ENCODE measurements around the gene SETD3.
A peak's percentile ranks its signal among the peaks of the same experiment; 100 is the strongest.

SETD3 gene

DNA sequence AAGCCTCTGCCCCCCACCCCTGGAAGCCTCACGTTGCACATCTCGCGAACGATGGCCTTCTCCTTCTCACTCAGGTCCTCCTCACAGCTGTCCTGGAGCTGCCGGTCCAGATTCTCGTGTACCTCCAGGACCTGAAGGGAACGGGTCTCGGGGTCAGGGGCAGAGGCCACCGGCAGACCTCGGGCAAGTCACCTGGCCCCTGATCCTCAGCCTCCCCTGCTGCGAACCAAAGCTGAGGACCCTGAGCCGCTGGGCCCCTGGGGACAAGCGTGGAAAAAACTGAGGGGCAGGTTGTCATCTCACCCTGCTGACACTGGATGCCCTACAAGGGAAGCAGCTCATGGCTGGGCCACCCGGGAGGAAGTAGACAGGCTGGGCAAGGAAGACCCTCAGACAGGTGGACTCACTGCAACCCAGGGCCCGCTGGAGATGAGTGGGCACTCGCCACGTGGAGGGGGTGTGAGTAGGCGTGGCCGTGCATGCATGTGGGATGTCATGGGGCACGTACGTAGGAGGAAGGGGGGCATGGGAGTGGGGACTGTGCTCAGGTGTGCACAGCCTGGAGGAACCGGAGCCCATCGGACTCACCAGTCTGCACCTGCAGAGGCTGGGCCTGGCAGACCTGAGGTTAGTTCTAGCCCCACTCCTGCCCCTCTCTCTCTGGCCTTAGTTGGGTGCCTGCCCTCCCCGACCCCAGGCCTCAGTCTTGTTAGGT is 35.7 kb upstream of the SETD3 start:
- no peak for DNase-seq

DNA sequence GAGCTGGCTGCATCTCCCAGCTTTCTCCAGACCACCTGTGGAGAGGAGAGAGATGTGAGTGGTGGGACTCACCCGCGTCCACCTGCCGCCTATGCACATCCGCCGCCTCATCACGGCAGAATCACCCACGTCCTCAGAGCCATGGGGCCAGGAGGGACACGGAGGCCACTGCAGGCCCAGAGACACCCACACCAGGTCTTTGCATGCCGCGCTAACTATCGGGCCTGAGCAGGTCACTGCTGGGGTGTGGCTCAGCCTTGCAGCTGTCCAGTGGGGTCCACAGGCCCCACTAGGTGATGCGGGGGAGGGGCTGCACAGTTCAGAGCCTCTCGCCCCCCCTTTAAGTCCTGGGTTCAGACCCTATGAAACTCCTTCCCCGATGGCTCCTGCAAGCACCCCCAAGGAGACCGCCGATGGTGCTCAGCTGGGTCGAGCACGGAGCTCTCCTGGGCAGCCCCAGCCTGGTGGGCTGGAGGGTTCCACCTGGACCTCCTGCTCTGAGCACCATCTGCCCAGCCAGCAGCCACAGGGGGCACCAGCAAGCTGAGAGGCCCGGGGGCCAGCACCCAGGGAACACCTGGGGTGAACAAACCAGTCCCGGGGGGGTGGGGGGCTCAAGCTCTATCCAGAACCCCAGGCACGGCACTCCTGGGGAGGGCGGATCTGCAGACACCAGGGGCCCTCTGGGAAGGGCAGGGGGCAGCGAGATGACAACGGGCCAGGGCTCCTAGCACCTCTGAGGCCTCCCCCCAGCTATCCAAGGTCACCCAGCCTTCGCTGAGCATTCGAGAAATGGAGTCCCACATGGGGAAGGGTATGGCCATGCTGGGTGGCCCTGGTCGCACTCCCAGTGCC is 34.9 kb upstream of the SETD3 start:
- DNase-seq = no peak

DNA sequence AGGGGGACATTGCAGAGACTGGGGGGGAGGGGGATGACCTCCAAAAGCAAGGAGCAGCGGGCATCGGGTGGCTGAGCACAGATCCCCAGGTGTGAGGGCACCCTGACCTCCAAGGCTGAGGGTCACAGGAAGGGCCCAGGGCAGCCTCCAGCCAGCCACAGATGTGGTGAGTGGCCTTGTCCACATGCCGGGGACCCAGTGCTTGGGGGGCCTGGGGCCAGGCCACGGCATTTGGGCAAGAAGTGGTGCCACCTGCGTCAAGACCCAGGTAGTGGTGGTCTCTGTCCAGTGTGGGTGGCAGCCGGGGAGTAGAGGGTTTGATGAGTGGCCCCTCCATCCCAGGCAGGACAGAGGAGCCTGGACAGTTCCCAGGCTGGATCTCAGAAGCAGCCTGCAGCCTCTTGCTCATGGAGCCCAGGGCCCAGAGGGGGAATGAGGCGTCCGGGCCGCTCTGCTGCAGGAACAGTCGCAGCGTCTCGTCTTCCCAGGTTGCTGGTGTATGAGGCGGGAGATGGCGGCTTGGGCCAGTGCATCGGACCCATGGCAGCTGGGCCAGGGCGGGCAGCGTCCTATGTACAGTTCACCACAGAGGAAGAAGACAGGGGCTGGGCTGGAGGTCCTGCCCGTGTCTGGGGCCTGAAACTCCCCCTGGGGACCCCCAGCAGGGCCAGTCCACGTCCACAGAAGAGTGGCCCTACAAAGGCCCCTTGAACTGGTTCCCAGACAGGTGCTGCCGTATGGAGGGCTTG is 34.1 kb upstream of the SETD3 start:
- DNase-seq = no peak

DNA sequence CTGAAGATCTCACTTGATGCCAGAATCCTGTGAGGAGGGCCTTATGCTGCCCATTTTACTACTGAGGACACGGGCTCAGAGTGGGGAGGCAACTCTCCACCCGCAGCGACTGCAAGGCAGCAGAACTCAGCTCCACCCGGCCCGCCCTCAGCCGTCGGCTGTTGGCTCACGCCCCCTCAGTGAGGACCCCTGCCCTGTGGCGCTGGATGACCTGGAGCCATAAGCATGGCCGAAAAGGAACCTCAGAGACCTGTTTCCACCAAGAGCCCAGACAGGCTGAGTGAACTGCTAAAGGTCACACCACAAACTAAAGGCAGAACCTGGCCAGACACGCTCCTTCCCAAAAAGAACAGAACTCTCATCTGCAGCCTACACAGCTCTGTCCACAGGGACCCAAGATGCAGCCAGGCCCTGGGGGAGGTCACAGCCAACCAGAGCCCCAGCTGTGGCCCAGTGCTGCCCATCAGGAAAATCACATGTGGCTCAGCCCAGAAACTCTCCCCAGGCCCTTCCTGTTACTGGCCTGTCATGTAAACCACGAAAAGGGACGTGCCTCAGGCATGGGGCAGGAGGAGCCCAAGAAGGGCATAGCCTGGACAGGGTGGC is 33.4 kb upstream of the SETD3 start:
- no peak for DNase-seq

DNA sequence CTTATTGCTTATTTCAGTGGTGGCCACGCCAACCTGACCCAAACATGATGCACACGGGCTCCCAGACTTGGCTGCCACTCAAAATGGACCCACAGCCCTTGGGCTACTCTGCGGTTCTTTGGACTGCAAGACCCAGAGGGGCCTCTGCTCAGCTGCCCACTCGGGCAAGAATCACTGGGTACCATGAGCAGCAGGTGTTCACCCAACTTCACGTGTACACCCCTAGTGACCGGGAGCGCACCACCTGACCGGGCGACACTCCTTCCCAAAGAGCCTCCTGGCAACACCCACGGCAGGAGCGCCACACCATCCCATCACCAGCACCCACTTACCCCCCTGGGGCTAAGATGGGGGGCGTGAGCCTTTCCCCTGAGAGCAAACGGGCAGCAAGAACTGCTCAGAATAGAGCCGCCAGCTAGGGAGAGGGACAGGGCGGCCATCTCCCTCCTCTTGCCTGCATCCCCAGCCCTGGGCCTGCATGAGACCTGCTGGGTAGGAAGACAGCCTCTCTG is 32.6 kb upstream of the SETD3 start:
- DNase-seq = no peak

DNA sequence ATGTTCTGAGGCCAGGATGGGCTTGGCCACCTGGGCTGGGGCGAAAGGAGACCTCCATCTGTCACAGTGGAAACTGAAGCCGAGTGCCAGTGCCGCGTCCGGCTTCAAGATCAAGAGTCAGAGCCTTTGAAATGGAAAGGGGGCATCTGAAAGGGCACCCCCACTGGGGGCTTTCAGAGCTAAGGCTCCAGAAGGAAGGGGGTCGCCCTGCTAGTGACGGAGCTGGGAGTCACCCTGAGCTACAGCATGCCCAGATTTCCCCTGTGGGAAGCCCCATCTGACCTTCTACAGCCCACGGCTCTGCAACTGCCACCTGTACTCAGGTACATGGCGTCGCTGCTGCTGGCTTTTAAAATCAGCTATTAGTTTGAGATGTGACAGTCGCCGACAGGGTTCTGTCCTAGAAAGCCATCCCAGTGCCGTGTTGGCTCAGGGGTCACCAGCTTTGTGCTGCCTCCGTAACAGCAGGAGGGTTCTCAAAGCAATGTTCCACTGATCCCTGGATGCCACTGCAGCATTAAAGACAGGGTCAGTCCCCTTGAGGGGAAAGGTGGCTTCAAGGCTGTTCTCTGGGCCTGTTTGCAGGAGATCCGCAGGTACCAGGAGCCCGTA is 32.0 kb upstream of the SETD3 start:
- DNase-seq = no peak

DNA sequence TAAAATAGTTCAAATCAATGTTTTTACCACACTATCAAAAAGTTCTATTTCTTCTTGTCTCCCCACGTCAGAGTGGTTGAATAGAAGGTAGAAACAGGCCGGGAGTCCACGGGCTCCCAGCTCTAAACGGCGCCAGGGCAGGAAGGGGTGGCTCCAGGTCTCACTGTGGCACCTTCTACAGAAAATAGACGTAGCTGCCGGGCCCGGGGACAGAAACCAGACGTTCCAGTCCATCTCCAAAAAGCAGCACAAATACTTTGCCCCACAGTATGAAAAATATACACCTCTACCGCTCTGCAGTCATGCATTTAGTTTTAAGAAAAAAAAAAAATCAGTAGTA is 31.4 kb upstream of the SETD3 start:
- DNase-seq = no peak

DNA sequence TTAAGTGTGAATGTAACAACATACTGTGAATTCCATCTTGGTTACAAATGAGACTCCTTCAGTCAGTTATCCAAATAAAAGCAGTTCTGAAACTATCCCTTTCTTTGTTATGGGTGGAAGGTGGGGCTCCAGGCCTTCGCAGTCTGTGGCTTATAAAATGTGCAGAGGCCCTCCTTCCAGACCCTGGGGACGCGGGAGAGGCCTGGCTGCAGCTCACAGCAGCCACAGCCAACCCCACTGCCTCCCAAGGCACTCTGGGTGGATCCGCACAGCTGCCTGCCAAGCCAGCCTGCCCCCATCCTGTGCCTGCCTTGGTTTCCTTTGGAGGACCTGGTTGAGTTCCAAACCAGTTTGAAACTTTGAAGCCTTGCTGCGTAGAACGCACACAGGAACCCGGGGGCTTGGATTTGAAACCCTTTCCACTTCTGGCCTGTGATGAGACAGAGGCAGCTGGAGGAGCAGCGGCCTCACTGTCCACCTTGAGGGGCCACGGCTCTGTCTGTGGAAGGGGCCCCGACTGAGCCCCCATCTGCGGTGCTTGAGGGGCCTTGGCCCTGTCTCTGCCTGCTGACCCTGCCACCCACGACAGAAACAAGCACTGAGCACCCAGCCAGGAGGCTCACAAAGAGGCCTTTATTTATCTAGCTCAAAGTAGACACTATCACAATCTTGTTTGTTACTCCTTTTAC is 30.9 kb upstream of the SETD3 start:
- DNase-seq = no peak

DNA sequence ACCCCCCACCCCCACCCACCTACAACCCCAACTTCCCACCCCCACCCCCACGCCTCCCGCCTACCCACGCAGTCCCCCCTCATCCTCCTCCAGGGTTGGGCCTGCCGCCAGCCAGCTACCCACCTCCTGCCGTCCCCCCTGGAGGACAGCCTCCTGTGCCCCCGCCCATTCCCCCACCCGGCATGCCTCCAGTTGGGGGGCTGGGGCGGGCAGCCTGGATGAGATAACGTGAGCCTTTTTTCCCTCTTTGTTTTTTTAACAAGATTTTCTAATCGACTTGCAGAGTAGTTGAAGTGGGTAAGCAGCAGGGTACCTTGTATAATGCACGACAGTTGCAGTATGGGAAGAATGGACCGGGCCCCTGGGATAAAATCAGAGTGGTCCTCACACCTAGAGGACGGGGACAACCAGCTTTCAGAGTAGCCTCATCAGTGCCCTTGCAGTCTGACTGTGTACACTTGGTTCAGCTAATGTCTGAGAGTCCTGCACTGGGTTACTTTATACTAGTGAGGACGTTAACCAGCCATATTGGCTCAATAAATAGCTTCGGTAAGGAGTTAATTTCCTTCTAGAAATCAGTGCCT is 30.0 kb upstream of the SETD3 start:
- no peak for DNase-seq

DNA sequence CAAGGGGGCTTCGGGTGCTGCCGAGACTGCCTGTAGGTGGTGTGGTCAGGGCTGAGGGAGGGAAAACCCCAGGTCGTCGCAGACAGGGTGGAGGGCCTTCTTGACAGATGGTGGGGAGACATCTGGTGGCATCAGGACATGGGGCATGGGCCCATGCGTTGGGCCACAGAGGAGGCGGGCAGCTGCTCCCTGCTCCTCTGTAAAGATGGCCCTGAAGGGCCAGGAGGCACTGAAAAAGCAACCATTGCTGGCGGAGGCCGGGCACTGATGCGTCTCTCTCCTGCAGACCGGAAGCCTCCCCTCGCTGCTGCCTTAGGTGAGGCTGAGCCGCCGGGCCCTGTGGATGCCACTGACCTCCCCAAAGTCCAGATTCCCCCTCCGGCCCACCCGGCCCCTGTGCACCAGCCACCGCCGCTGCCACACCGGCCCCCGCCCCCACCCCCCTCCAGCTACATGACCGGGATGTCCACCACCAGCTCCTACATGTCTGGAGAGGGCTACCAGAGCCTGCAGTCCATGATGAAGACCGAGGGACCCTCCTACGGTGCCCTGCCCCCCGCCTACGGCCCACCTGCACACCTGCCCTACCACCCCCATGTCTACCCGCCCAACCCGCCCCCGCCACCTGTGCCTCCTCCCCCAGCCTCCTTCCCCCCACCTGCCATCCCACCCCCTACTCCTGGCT is 29.4 kb upstream of the SETD3 start:
- no peak for DNase-seq

DNA sequence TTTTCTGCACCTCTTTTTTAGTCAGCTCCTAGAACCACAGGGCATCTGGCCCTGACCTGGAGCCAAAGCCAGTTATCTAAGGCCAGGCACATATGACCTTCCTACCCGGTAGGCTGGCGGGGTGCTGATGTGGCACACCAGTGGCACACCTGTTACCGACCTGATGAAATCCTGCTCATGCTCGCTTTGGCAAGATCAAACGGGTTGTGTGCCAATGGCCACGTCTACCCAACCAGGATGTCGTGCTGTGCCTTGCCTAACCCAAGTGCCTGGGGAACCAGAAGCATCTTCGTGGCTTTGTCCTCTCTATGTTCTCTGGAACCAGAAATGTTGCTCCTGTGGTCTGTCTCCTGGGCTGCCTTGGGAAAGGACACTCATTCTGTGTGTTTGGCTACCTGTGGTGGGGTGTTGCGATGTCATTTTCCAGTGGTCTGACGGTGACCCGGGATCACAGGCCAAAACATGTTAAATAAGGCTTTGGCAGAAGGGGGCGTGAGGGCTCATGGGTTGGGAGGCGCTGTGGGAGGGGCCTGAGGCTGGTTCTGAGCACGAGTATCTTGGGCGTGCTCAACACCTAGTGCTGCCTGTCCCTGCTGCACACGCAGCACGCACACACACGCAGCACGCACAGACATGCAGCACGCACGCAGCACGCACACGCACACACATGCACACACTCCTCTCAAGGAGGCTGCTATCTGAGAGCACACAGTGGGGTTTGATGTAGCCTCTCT is 28.4 kb upstream of the SETD3 start:
- no peak for DNase-seq

DNA sequence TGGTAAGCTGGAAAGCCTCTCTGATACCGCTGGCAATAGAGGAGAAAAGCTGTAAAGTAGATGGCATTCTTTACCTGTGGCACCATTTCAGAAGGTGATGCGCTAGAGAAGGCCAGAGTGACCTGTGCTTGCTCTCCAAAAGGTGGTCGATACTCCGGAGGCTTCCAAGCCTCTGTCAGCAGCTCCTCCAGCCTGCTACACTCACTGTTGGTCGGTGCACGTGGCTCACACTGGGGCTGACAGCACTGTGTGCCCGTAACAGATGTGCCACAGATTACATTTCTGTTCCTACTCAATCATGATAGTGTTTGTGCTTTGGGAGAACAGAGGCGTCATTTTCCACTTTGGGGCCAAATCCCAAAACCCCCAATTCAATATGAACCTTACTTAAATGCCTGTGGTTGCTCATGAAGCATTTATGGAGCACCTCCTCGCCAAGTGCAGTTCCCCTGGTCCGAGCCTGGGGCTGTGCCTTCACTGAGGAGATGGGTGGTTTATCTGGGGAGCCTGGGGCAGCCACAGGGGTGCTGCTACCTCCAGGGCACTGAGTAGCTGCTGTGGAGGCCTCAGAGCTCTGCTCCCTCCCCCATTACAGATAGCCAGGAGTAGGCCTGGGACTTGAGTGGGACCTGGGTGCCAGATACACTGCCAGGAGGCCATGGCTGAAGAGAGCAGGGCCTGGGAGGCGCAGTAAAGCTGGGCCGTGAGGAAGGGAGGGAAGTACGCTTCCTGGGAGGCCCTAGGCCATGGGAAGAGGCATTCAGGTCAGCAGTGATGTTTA is 27.4 kb upstream of the SETD3 start:
- DNase-seq = no peak

DNA sequence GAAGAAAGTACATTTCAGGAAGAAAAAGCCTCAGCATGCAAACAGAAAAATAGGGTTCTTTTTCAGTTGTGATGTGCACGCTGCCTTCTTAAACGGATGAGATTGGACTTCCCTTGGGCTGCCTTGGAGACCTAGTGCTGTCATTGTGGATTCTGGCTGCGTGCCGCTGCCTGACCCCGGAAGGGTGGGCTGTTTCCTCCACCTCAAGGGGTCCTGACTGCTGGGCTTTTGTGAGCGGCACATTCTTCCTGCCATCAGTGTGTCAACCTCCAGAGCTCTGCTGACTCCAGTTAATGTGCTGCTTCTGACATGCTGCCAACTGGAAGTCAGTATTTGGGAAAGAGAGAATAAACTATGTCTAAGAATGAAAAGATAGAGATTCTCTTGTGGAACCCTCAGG is 25.6 kb upstream of the SETD3 start:
- no peak for DNase-seq

DNA sequence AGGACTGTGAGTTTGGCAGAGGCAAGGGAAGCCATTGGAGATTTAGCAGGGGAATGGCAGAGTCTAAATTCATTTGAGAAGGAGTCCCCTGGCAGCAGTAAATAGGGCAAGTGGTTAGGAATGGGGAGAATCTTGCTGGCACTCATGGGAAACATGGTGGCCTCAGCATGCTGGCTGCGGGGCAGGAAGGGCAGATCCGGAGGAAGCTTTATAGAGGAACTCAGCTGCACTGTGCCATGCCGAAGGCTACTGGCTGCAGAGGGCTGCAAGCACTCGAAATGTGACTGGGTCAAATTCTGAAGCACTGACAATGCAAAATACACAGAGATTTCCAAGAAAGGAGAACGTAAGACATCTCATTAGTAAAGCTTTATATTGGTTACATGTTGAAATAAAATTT is 24.4 kb upstream of the SETD3 start:
- DNase-seq = no peak

DNA sequence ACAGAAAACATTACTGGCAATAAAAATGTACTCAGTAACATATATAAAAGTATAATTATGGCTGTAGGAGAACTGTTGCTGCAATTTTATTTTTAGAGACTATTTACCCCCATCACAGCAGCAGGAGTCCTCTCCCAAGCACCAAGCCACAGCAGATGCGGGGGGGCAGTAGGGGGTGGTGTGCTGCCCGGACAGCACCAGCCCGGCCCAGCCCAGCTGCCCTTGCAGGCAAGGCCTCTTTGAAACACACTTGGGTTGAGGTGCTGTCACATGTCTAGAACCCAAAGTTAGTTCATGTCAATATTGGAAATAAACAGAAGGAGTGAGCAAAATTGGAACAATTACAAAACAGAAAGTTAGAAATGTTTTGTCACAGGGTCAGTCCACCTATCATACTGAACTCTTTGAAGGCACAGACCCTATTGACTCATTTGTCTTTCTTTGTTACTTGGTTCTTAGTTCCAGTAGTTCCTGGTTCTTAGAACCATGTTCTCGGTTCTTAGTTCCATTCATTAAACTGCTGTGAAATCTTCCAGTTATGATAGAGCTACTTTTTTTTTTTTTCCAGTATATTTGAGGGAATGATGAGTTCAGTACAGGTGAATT is 23.3 kb upstream of the SETD3 start:
- no peak for DNase-seq

DNA sequence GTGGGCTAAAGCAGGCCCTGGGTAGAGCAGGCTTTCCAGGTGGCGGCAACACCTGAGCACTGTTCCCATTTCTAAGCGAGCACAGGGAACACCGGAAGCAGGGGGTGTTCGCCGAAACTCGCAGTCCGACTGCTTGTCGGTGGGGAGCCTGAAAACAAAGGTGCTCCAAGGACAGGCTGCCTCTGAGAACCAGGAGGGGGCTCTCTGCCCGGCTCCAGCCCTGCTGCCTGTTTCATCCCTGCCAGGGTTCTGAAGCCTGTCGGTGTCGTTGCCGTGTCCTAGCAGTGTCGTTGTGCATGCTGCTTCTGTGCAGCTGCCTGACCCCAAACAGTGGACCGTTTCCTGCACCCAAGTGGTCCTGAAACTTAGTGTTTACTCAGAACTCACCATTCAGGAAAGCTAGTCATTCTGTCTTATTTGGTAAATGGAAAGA is 22.3 kb upstream of the SETD3 start:
- DNase-seq = peak; percentile 45

DNA sequence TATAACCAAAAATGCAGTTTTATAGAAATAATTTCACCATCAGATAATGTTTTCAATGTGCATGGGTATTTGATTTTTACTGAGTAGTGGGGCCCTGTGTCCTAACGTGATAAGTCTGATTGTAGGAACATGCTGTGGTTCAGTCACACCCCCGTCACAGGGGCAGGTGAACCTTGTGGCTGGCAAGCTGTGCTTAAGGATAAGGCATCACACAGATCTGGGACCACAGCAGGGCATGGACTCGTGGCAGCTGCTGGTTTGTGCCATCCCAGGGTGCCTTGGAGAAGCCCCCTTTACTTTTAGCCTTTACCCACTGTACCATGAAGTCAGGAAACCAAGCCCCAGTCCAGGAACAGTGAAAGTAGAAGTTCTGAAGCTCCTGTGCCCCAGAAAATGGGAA is 17.2 kb upstream of the SETD3 start:
- no peak for DNase-seq

DNA sequence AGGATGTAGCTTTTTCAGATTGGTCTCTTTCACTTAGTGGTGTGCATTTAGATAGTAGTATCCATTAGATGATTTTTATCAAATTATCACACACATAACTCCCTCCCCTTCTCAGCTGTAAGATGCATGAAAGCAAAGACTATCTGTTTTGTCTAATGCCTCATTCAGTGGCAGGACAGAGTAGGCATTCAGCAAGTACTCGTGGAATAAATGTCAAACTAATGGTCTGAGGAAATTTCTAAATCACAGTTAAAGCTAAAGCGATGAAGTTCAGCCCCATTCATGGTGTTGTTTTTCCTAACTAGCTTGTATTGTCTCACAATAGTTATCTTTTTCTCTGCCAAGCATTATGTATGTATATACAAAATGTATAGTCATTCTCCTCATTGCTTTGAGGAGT is 16.7 kb upstream of the SETD3 start:
- no peak for DNase-seq

DNA sequence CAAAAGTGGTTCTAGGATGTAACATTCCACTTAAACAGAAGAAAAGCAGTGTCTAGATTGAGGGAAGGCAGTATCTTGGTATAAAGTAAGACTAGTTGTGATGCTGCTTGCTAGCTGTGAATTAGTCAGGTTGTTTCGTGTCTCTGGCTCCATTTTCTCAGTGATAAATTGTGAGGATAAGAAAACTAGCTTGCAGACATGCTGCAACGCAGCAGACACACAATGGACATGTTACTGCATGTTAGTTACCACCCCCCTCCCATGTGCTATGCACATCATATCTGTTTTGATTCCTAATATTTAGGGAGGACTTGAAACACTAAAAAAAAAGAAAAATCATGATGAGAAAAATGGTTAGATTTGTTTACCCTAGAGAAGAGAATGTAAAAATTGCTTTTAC is 3.4 kb upstream of the SETD3 start:
- DNase-seq = no peak

All from MV-4-11 (cell line).